ENCODE data around the gene PPFIBP2.

Gene PPFIBP2

GRCh38 chr11:7581021-7581590, 67.3 kb downstream of the PPFIBP2 start:
- no peak for DNase-seq

DNA sequence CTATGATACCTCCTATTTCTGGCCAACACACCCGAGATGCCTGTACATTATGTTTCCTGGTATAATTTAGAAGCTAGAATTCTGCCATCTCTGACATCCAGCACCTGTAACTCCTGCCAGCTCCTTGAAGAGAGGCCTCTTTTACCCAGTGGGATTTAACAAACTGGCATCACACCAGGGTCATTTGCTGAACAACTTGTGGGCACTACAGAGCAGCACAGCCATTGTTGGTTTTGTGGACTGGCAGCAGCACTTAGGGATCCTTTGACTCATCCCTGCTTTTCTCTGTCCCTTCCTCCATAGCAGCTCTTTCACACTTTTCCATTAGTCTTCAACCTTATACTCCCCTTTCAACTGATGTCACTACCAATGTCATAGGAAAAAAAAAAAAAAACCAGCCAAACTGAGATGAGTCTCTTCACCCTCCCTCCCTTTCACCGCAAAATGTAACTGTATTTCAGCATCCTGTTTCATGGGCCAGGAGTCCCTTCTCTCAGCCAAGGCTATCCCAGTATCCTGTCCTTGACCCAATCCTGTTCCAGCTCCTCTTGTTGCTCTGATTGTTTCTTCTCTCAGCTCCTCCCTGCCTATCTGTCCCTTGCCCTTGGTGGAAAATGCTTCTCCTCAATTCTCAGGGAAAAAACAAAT, 68.7 kb downstream of the PPFIBP2 start:
- DNase-seq, result no peak

DNA sequence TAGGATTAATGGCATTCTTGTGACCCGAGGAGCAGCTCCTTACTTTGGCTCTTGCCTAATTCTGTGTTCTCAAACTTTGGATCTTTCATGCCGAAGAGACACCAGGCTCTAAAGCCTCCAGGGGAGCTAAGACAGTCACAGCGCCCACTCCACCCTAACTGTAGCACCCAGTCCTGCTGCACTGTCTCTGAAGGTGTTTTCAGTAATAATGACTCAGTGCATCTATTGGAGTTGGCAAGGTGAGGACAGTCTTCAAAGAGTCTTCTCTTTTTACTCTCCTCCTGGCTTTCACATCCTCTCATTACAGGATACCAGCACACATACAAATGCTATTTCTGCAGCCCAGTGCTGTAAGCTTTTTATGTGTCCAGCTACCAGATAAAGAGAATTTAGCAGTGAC, 69.4 kb downstream of the PPFIBP2 start:
- DNase-seq, result no peak

DNA sequence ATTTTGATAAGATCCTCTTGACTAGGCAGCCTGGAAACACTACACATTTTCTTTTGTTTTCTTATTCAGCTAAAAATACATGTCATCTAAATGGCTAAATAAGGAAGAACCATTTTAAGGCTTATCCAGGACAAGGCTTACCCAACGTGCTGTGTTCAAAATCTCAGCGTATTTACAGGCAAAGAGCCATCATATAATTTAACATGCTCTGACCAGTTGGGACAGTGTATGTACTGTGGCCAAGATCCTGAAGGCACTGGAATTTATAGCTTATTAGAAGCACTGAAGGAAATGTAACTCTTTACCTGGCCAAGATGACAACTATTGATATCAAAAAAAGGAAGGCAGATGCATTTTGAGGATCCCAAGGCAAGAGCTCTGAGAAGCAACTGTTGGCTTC, 71.1 kb downstream of the PPFIBP2 start:
- DNase-seq, result no peak

- DNase-seq, result no peak
Observed at GRCh38 chr11:7585816-7586215, 72.0 kb downstream of the PPFIBP2 start.

DNA sequence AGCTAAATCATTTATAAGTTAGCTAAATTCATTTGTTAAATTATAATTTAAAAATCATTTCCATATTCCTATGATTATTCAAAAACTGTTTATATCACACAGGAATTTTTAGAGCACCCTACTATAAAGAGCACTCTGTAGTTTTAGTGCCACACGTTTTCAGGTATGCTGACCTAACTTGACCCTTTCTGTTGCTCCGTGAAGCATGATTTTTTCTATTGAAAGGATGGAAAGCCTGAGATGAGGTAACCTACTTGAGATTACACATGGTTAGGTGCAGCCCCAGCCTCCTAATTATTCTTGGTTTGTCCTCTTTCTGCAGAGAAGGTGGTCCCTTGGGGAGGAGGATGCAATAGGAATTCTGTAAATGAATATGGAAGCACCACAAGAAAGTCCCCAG, 72.6 kb downstream of the PPFIBP2 start:
- no peak for DNase-seq

- no peak for DNase-seq
Observed at GRCh38 chr11:7587712-7588111, 73.9 kb downstream of the PPFIBP2 start.

DNA sequence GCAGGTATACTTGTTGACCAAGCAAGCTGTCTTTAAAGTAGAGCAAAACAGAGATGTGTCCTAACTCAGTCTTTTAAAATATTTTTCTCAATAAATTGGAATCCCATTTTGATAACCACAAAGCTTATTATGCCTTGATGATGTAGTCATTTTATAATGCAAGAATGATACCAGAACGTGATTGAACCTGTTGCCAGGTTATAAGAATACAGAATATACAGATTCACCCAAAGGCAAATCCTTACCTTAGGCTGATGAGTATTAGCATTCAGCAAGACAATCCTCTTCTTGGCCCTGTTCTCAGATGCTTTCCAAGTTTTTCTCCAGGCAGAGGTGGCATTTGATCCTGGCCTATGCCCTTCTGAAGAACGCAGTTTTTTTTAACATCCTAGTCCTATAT, 76.1 kb downstream of the PPFIBP2 start:
- DNase-seq, result no peak

GRCh38 chr11:7590529-7590928, 76.7 kb downstream of the PPFIBP2 start:
- no peak for DNase-seq

GRCh38 chr11:7591107-7591894, 77.5 kb downstream of the PPFIBP2 start:
- no peak for DNase-seq

DNA sequence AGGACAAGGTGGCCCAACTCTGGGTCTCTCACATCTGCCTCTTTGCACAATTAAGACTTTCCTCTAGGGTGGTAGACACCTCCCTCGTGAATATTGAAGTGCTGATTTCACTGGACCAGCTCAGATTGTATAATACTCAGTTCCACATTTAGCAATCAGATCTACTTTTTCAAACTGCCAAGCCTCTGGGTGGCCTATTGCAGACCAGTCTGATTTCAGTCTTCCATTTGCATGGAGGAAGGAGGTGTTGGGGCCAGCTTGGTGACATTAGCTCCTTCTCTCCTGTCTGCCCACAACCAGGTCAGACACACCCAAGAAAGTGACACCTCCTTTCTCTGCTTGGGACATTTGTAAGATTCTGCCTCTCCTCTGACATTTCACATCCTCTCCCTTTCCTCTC, 78.2 kb downstream of the PPFIBP2 start:
- DNase-seq, result no peak

DNA sequence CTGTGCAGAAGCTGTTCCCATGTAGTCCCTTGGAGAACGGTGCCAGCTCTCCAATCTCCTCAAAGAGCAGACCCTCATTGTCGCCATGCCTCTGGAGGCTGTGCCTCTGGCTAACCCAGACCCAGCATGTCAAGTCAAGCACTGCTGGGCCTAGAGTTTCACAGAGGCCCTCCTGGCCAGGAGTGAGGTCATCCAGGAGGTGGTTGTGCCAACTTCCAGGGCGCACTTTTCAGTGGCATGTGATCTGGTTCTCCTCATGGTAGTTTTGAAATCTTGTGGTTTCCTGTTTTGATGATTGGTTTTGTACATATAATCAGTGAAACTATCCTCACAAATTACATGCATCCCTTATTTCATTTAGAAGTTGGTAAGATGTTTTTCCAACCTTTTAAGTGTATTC, 78.9 kb downstream of the PPFIBP2 start:
- DNase-seq, result no peak

DNA sequence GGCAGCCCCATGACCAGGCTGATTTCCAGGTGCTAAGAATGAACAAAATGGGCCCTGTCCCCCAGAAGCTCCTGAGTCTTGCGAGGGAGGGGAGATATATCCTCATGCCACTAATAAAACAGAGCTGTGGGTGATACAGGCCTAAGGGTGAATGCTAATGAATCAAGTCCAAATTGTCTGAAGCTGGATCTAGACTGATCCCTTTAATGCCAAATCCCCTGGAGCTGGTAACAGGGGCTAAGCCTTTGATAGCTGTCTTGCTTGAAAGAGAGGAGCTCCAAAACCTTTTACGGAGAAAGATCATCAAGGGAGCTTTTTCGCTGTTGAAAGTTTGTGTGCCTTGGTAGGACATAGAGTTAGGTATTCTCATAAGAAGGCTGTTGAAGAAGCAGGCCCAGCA, 79.7 kb downstream of the PPFIBP2 start:
- DNase-seq, result no peak

- DNase-seq, result no peak
Observed at GRCh38 chr11:7595016-7595866, 81.4 kb downstream of the PPFIBP2 start.

DNA sequence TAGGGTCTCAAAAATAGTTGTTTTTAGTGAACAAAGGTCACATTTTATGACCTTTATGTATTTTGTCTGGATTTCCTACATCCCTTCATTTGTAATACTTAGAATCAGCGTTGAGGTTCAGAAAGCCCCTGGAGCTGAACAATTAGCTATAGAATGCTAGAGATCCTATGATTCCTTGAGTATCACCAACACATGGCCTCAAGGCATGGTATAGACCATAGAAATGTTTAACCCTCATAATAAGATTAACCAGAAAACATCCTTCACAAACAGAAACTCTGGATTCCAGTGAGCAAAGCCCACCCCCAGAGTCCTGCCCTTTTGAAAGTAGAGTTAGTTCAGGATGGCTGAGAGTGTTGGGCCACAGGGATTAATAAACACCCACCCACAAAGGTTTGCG, 82.2 kb downstream of the PPFIBP2 start:
- no peak for DNase-seq

GRCh38 chr11:7596975-7597391, 83.2 kb downstream of the PPFIBP2 start:
- no peak for DNase-seq

DNA sequence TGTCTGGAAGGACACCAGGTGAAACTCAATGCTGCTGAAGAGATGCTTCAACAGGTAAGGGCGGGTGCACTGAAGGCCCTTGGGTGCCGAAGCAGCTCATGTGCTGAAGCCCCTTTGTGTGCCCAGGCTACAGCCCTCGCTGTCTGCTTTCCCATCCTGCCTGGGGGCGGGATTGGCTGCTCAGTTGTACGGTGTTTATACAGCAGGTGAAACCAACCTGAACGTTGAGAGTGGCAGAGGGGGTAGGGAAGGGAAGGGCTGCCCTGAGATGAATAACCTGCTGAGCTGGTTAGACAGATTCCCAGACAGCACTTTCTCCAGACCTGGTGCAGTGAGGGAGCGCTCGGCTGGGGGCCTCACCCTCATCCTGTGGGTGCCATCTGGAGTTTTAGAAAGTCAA, 83.8 kb downstream of the PPFIBP2 start:
- no peak for DNase-seq

- DNase-seq, result no peak
Observed at GRCh38 chr11:7599209-7599608, 85.4 kb downstream of the PPFIBP2 start.

DNA sequence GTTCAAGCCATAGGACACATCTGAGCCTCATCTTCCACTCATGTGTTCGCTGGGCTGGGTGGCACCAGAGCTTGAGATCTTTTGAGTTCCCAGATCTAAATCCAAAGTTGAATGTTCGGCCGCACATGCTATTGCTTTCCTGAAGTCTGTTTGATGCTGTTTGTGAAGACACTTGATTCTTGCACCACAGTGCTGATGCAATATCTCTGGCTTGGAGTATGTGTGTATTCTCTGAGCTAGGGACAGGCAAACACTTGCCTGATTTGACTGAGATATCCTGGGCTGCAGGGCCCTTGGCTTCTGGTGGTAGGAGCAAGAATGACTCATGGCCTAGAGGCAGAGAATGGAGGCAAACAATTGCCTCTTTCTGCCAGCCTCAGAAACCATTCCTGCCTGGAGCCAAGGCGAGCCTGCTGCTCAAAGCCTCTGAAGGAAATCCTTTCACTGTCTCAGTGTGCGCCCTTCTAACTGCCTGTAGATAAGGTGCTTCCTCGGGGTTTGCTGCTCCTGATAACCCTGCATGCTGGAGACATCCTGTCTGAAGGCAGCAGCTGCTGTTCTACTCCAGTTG, 86.5 kb downstream of the PPFIBP2 start:
- DNase-seq, result no peak

GRCh38 chr11:7603031-7603781, 89.4 kb downstream of the PPFIBP2 start:
- no peak for DNase-seq

- DNase-seq, result no peak
Observed at GRCh38 chr11:7604331-7604955, 90.6 kb downstream of the PPFIBP2 start.

Data from activated effector memory CD4-positive, alpha-beta T cell treated with anti-CD3 and anti-CD28 coated beads, Interleukin-2, amount 50 U/mL, for 16 hours (primary cell).